Mucosa of descending colon (tissue), 3 donors: ENCODE measurements around the gene ARHGAP26. TPM values are rescaled to one million over a fixed set of nuclear protein-coding genes. Genes with fewer than 3 reads are reported as not detected.

Source experiments
- ATAC-seq: fragments of 200-7000 bp; cut with Tn5 transposase; one replicate; pipeline ENCODE4 v1.9.1; 2020; ENCODE audit warnings: mild to moderate bottlenecking, moderate library complexity
- DNase-seq, 3 donors: peaks; one replicate each; pipeline ENCODE4 v3.0.0-alpha.2; 2020
- H3K36me3 ChIP-seq: fragments of 200-600 bp; one replicate; pipeline ENCODE4 v1.8.0; 2021; ENCODE audit warnings: low read depth, mild to moderate bottlenecking
- H3K4me1 ChIP-seq: fragments of 200-600 bp; one replicate; pipeline ENCODE4 v1.8.0; 2021; ENCODE audit warnings: low read depth, mild to moderate bottlenecking
- H3K4me3 ChIP-seq: fragments of 200-600 bp; one replicate; pipeline ENCODE4 v1.8.0; 2021; ENCODE audit warnings: mild to moderate bottlenecking
- H3K9me3 ChIP-seq: fragments of 200-600 bp; one replicate; pipeline ENCODE4 v1.8.0; 2021; ENCODE audit warnings: mild to moderate bottlenecking
- CTCF ChIP-seq: fragments of 200-600 bp; IDR thresholded peaks from one replicate; pipeline ENCODE4 v1.8.0; 2022; ENCODE audit warnings: antibody characterized with exemption, mild to moderate bottlenecking
- intact Hi-C, 2 donors: fragments of 100-400 bp; cut with DNase I in 1 of 2; cut with micrococcal nuclease in 1 of 2; formaldehyde crosslinking; loops; one replicate each; pipeline versions ENCODE4 v1.11.0 to v1.11.1; 2022; cut with DNase I, micrococcal nuclease
- total RNA-seq, 3 donors: library from RNA; stranded (reverse); fragmentation: NEBNext Ultra II Directional in 2 of 3; extraction: Animal tissue kit (Norgen Biotek cat#: 25700) in 2 of 3; gene quantifications; one replicate each; pipeline versions ENCODE4 v1.2.1 to v1.2.4, GENCODE V29; 2021 to 2023
- donor health status: DM: no; HTN: no; CAD: no; lungs with moderate emphysema.
- donor health status: DM: no; HTN: no; CAD: no.
- donor health status: DM: no; HTN: yes; CAD: no.

ARHGAP26 gene
- total RNA-seq, 3 donors from 2014 or later: 52.9 to 96.0 (median 67.8) TPM

GRCh38 chr5:143215690-143216089, 445.5 kb downstream of the ARHGAP26 start:
- DNase-seq: no peak
- Histone ChIP-seq H3K36me3 (no peaks in the 10 kb centered on the region), H3K9me3 (no peaks in the 10 kb centered on the region), H3K4me1 (no peaks in the 10 kb centered on the region), H3K4me3 (no peak overlapping the region)
- intact Hi-C loops: no loop called here
- ATAC-seq: no peak
- no peak for TF ChIP-seq CTCF

DNA sequence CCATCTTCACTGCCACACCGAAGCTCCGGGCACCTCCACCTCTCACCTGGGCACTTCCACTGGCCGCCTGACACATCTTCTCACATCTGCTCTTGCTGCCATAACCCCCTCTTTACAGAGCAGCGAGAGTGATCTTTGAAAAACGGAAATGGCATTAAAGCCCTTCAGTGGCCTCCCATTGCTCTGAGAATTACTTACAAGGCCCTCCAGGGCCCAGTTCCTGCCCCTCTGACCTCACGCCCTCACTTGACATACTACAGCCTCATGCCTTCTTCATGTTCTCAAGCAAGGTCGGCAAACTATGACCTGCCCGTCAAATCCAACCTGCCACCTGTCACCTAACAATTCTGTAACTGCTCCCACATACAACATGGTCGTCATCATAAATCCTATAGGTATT, 446.0 kb downstream of the ARHGAP26 start:
- ATAC-seq (no peak), DNase-seq (no peak)
- no peak for TF ChIP-seq CTCF
- intact Hi-C loops: no loop called here
- Histone ChIP-seq H3K4me3 (no peak overlapping the region), H3K36me3 (no peaks in the 10 kb centered on the region), H3K9me3 (no peaks in the 10 kb centered on the region), H3K4me1 (no peaks in the 10 kb centered on the region)

GRCh38 chr5:143217065-143217803, 447.1 kb downstream of the ARHGAP26 start:
- Histone ChIP-seq H3K4me3 (no peak overlapping the region), H3K36me3 (no peaks in the 10 kb centered on the region), H3K9me3 (no peaks in the 10 kb centered on the region), H3K4me1 (no peaks in the 10 kb centered on the region)
- intact Hi-C loops: no loop called here
- no peak for TF ChIP-seq CTCF
- DNase-seq (no peak), ATAC-seq (peak; percentile 22)

DNA sequence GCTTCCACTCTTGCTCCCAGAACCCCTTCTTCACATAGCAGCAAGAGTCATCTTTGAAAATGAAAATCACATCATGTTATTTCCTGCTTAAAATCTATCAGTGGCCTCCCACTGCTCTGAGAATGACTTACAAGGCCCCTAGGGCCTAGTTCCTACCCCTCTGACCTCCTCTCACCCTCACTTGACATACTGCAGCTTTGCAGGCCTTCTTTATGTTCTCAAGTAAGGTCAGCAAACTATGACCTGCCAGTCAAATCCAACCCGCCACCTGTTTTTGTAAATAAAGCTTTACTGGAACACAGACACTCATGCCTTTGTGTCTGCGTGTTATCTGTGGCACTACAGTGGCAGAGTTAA, 447.6 kb downstream of the ARHGAP26 start:
- DNase-seq: no peak
- no peak for ATAC-seq
- Histone ChIP-seq H3K9me3 (no peaks in the 10 kb centered on the region), H3K4me1 (no peaks in the 10 kb centered on the region), H3K36me3 (no peaks in the 10 kb centered on the region), H3K4me3 (no peak overlapping the region)
- intact Hi-C loops: no loop called here
- TF ChIP-seq CTCF: no peak

DNA sequence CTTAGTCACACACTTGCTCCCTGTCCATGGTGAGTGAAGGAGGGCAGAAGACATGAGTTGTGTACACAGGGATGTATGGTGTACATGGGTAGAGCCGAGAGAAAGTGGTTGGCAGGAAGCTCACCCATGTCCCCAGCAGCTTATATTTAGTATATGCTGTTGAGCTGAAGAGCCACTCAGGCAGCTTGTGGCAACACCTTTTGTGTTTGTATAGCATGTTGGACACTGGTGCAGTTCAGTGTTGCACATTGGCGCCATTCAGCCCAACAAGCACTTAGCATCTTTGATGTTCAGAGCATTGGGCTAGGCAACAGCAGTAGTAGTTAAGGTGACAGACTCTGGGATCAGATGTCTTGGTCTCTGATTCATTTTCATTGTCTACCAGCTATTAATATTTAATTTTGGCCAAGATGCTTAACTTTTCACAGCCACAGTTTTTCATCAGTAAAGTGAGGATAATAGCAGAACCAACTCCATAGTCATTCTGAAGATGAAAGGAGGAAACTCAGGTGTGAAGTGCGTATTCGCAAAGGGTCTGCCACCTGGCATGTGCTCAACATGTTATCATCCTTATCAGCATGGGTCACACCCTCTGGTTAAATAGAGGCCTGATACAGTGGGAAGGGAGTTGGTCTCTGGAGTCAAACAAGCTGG, 448.5 kb downstream of the ARHGAP26 start:
- DNase-seq: no peak
- TF ChIP-seq CTCF: no peak
- H3K4me3 ChIP-seq: no peak overlapping the region
- no peaks in the 10 kb centered on the region for H3K36me3 ChIP-seq
- ATAC-seq: peak; percentile 49
- H3K9me3 ChIP-seq: no peaks in the 10 kb centered on the region
- H3K4me1 ChIP-seq: no peaks in the 10 kb centered on the region
- intact Hi-C loops: no loop called here
